ENCODE data around the gene PRDM5. TPM values are rescaled to one million over a fixed set of nuclear protein-coding genes. Genes with fewer than 3 reads are reported as not detected.
"Not testable (repeated sequence)": the region's sequence is repeated elsewhere in the genome, so short reads cannot be mapped to it uniquely, and the experiment has no call there.

The PRDM5 gene
- total and polyA plus RNA-seq, 2 donors (not counting 3 experiments of a cell fraction or from before 2014, with no cell fraction given), result 2.2 to 8.1 TPM

DNA sequence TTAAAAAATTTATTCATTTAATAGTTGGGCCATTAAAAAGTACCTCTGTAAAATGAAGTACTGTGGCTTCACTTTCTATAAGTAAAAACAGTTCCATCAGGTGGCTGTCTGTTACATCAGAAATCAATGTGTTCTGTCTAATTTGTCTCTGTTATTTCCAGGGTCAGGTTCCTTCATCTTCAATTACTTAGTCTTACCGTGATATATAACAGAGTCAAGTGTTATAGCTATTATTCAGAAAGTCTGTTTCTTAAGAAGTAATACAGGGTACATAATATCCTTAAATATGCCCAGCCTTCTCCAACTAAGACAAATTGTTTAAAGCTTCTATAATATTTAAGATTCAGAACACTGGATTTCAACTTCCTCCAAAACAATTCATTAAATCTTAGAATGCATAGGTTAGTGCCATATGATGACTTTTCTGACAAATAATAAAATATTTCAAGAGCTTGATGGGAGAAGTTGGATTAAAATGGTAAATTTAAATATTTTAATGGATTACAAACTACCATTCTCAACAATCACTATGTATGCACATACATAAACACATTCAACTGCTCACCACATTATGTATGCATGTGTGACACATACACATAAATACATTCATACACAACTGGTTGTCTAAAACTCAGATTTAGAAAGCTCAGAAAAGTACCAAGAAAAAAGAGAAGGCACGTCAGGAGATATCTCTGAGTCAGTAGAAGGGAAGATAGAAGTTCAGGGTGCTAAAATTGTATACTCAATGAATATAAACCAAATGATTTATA, 268.5 kb downstream of the PRDM5 start:
- no peak overlapping the region for H2AFZ ChIP-seq (ENCODE audit: low read depth, low read length)
- no peak overlapping the region for H3K27ac ChIP-seq (ENCODE audit: insufficient read depth, low read depth, low read length)
- no peak overlapping the region for H3K4me2 ChIP-seq (ENCODE audit: insufficient read depth, low read length)
- DNase-seq (ENCODE audit: low read depth, low spot score), result no peak
- no peak overlapping the region for H3K9ac ChIP-seq (replicated peaks; ENCODE audit: extremely low read depth, insufficient read depth, low read length)
- no peaks in the 10 kb centered on the region for H3K9me1 ChIP-seq (replicated peaks; ENCODE audit: control insufficient read depth, extremely low read depth, insufficient read depth, low read length)
- no peaks in the 10 kb centered on the region for H3K36me3 ChIP-seq (ENCODE audit: control insufficient read depth in 2 of 2, extremely low read depth in 1 of 2, insufficient read depth in 2 of 2, low read length in 2 of 2)
- TF ChIP-seq POLR2AphosphoS5 (IDR thresholded peaks at IDR 0.05; ENCODE audit: insufficient read depth, low read depth, low read length) (no peak), JUN (IDR thresholded peaks at IDR 0.05; ENCODE audit: borderline replicate concordance, insufficient read depth, insufficient read length, low read depth) (no peak), FOS (IDR thresholded peaks at IDR 0.05; ENCODE audit: borderline replicate concordance, insufficient read depth, low read length) (no peak), MYC (IDR thresholded peaks at IDR 0.05; ENCODE audit: low read depth, low read length) (no peak), POLR2A (IDR thresholded peaks at IDR 0.05; ENCODE audit: low read depth, low read length) (no peak), EZH2 (IDR thresholded peaks at IDR 0.05; ENCODE audit: borderline replicate concordance, low read depth, low read length, severe bottlenecking) (no peak)
- TF ChIP-seq, protein P1, sequence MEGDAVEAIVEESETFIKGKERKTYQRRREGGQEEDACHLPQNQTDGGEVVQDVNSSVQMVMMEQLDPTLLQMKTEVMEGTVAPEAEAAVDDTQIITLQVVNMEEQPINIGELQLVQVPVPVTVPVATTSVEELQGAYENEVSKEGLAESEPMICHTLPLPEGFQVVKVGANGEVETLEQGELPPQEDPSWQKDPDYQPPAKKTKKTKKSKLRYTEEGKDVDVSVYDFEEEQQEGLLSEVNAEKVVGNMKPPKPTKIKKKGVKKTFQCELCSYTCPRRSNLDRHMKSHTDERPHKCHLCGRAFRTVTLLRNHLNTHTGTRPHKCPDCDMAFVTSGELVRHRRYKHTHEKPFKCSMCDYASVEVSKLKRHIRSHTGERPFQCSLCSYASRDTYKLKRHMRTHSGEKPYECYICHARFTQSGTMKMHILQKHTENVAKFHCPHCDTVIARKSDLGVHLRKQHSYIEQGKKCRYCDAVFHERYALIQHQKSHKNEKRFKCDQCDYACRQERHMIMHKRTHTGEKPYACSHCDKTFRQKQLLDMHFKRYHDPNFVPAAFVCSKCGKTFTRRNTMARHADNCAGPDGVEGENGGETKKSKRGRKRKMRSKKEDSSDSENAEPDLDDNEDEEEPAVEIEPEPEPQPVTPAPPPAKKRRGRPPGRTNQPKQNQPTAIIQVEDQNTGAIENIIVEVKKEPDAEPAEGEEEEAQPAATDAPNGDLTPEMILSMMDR (IDR thresholded peaks at IDR 0.05; ENCODE audit: extremely low read depth in 1 of 2, insufficient read depth in 1 of 2, low read depth in 1 of 2, low read length in 2 of 2), result no peak
- intact Hi-C loops (cut with micrococcal nuclease), result no loop called here
- dilution Hi-C loops (cut with MboI; ENCODE audit: extremely low pct_ligation_motif_present, low sequenced_read_pairs), result no loop called here
- no peaks in the 10 kb centered on the region for H3K9me3 ChIP-seq (replicated peaks; ENCODE audit: control insufficient read depth, insufficient read depth, low read length)
- H3K4me1 ChIP-seq (ENCODE audit: control insufficient read depth, extremely low read depth, insufficient read depth, low read length), result no peaks in the 10 kb centered on the region
- H3K4me3 ChIP-seq (replicated peaks in 1 of 3; ENCODE audit: insufficient read depth in 1 of 3, low read depth in 1 of 3, low read length in 3 of 3), result no peak overlapping the region
- no peak for FAIRE-seq
- no peaks in the 10 kb centered on the region for H4K20me1 ChIP-seq (replicated peaks; ENCODE audit: control insufficient read depth, extremely low read depth, insufficient read depth, low read length)
- no peaks in the 10 kb centered on the region for H3K79me2 ChIP-seq (ENCODE audit: control insufficient read depth, insufficient read depth, low read length)
- CTCF ChIA-PET, result no interaction called here
- POLR2A ChIA-PET, result no interaction called here
- no peaks in the 10 kb centered on the region for H3K27me3 ChIP-seq (ENCODE audit: control insufficient read depth in 2 of 2, insufficient read depth in 2 of 2, low read length in 2 of 2)
- no TSS peak for BruUV-seq (replicated peaks)

- POLR2A ChIA-PET, CTCF ChIA-PET: not testable (repeated sequence)
Observed at GRCh38 chr4:120648336-120648735, 274.2 kb downstream of the PRDM5 start.

More at GRCh38 chr4:120648336-120648735, 274.2 kb downstream of the PRDM5 start:
- H3K79me2 ChIP-seq (ENCODE audit: control insufficient read depth, insufficient read depth, low read length); H3K9me1 ChIP-seq (replicated peaks; ENCODE audit: control insufficient read depth, extremely low read depth, insufficient read depth, low read length); BruUV-seq (replicated peaks); H3K4me3 ChIP-seq (replicated peaks in 1 of 3; ENCODE audit: insufficient read depth in 1 of 3, low read depth in 1 of 3, low read length in 3 of 3); intact Hi-C loops (cut with micrococcal nuclease); H3K27ac ChIP-seq (ENCODE audit: insufficient read depth, low read depth, low read length); H3K4me1 ChIP-seq (ENCODE audit: control insufficient read depth, extremely low read depth, insufficient read depth, low read length); H3K4me2 ChIP-seq (ENCODE audit: insufficient read depth, low read length); H3K36me3 ChIP-seq (ENCODE audit: control insufficient read depth in 2 of 2, extremely low read depth in 1 of 2, insufficient read depth in 2 of 2, low read length in 2 of 2); dilution Hi-C loops (cut with MboI; ENCODE audit: extremely low pct_ligation_motif_present, low sequenced_read_pairs); H3K9me3 ChIP-seq (replicated peaks; ENCODE audit: control insufficient read depth, insufficient read depth, low read length); H3K27me3 ChIP-seq (ENCODE audit: control insufficient read depth in 2 of 2, insufficient read depth in 2 of 2, low read length in 2 of 2); H3K9ac ChIP-seq (replicated peaks; ENCODE audit: extremely low read depth, insufficient read depth, low read length); H2AFZ ChIP-seq (ENCODE audit: low read depth, low read length); DNase-seq (ENCODE audit: low read depth, low spot score); H4K20me1 ChIP-seq (replicated peaks; ENCODE audit: control insufficient read depth, extremely low read depth, insufficient read depth, low read length); FAIRE-seq: not testable (repeated sequence)

Measured in endothelial cell of umbilical vein (primary cell).